GM18505 (cell line): ENCODE results near the gene CDK6.
A peak's percentile ranks its signal among the peaks of the same experiment; 100 is the strongest.
"Not testable (repeated sequence)": the region's sequence is repeated elsewhere in the genome, so short reads cannot be mapped to it uniquely, and the experiment has no call there.

ENCODE experiments used
- ATAC-seq: cut with Tn5 transposase; IDR thresholded peaks from one replicate; pipeline ENCODE4 v1.9.1; 2021; ENCODE audit not compliant: unreplicated experiment
- POLR2A ChIP-seq: IDR thresholded peaks from 4 replicates; pipeline ENCODE4 v1.6.1; 2011; ENCODE audit warnings: borderline replicate concordance; ENCODE audit not compliant: insufficient read depth, insufficient read length; ENCODE audit errors: extremely low read depth

The CDK6 gene

GRCh38 chr7:92622030-92622429 is 214.3 kb downstream of the CDK6 start:
- peak; percentile 57 for ATAC-seq
- no peak for TF ChIP-seq POLR2A

GRCh38 chr7:92621561-92622023 is 214.8 kb downstream of the CDK6 start:
- no peak for TF ChIP-seq POLR2A
- ATAC-seq, result peak; percentile 47

GRCh38 chr7:92621026-92621540 is 215.3 kb downstream of the CDK6 start:
- no peak for TF ChIP-seq POLR2A
- peak; percentile 61 for ATAC-seq

- ATAC-seq, result no peak
- TF ChIP-seq POLR2A, result no peak
Measured at GRCh38 chr7:92615861-92616260, 220.5 kb downstream of the CDK6 start.

- TF ChIP-seq POLR2A, result no peak
- ATAC-seq, result no peak
Measured at GRCh38 chr7:92614660-92615174, 221.7 kb downstream of the CDK6 start.

- no peak for ATAC-seq
- no peak for TF ChIP-seq POLR2A
Measured at GRCh38 chr7:92613720-92614119, 222.7 kb downstream of the CDK6 start.

GRCh38 chr7:92613214-92613613 is 223.2 kb downstream of the CDK6 start:
- no peak for ATAC-seq
- no peak for TF ChIP-seq POLR2A

GRCh38 chr7:92612501-92612900 is 223.9 kb downstream of the CDK6 start:
- no peak for ATAC-seq
- TF ChIP-seq POLR2A, result no peak

GRCh38 chr7:92611735-92612134 is 224.6 kb downstream of the CDK6 start:
- no peak for TF ChIP-seq POLR2A
- ATAC-seq, result no peak

- no peak for ATAC-seq
- no peak for TF ChIP-seq POLR2A
Measured at GRCh38 chr7:92609921-92610518, 226.4 kb downstream of the CDK6 start.

GRCh38 chr7:92608380-92609322 is 227.7 kb downstream of the CDK6 start:
- ATAC-seq, result no peak
- TF ChIP-seq POLR2A, result no peak

- ATAC-seq, result no peak
- TF ChIP-seq POLR2A, result no peak
Measured at GRCh38 chr7:92606985-92607384, 229.4 kb downstream of the CDK6 start.

GRCh38 chr7:92604517-92604916 is 231.9 kb downstream of the CDK6 start:
- not testable (repeated sequence) for ATAC-seq

- no peak for ATAC-seq
- no peak for TF ChIP-seq POLR2A
Measured at GRCh38 chr7:92603089-92603445, 233.3 kb downstream of the CDK6 start.

GRCh38 chr7:92602352-92603088 is 233.9 kb downstream of the CDK6 start:
- TF ChIP-seq POLR2A, result no peak
- ATAC-seq, result no peak
